B cell (primary cell): ENCODE data around the gene MED16. TPM values are rescaled to one million over a fixed set of nuclear protein-coding genes. Genes with fewer than 3 reads are reported as not detected.

ENCODE experiments used
- ATAC-seq: fragments of 200-7000 bp; cut with Tn5 transposase; one replicate; pipeline ENCODE4 v1.10.0; 2021; ENCODE audit warnings: low read depth, mild to moderate bottlenecking, moderate number of reproducible peaks, moderate library complexity
- CTCF ChIA-PET: fragments of 350-600 bp; sonication (Branson Sonifier 250); formaldehyde crosslinking; loops from one replicate; lab custom pipeline; 2021; ENCODE audit warnings: antibody characterized with exemption, inconsistent platforms; lab: Charles Lee
- POLR2A ChIA-PET: fragments of 350-600 bp; sonication (Branson Sonifier 250); formaldehyde crosslinking; loops from one replicate; lab custom pipeline; 2021; ENCODE audit warnings: antibody characterized with exemption; lab: Charles Lee
- DNase-seq: peaks from one replicate; pipeline ENCODE4 v3.0.0; 2013
- H2AFZ ChIP-seq: 2 replicates; pipeline ENCODE4 v1.6.1; 2012; ENCODE audit warnings: mild to moderate bottlenecking, low read depth, low read length; ENCODE audit not compliant: insufficient read depth, poor library complexity, severe bottlenecking
- H3K27ac ChIP-seq, 2 donors: 1 replicate in 1 of 2; 2 replicates in 1 of 2; pipeline ENCODE4 v1.5.1; 2012 to 2013; ENCODE audit warnings: low read length in 2 of 2, mild to moderate bottlenecking in 2 of 2, moderate library complexity in 1 of 2
- H3K27me3 ChIP-seq, 4 experiments: fragments of 200-600 bp in 1 of 4; sonication (generic) in 1 of 4; replicated peaks in 1 of 4; 1 replicate in 2 of 4; 2 replicates in 2 of 4; pipeline versions ENCODE4 v1.6.1 to v1.7.0; 2013 to 2016; ENCODE audit warnings: low read length in 3 of 4, mild to moderate bottlenecking in 2 of 4, mixed read lengths in 1 of 4, moderate library complexity in 1 of 4; ENCODE audit not compliant: insufficient read depth in 4 of 4, control insufficient read depth in 3 of 4; ENCODE audit errors: control extremely low read depth in 1 of 4
- H3K36me3 ChIP-seq, 2 experiments: replicated peaks in 1 of 2; 1 replicate in 1 of 2; 2 replicates in 1 of 2; pipeline versions ENCODE4 v1.6.1 to v1.7.1; 2013; ENCODE audit warnings: low read length in 1 of 2; ENCODE audit not compliant: insufficient read depth in 2 of 2, control insufficient read depth in 1 of 2; ENCODE audit errors: control extremely low read depth in 1 of 2, extremely low read depth in 1 of 2
- H3K4me1 ChIP-seq, 2 donors: fragments of 200-600 bp in 1 of 2; sonication (generic) in 1 of 2; 1 replicate in 1 of 2; 2 replicates in 1 of 2; pipeline versions ENCODE4 v1.5.1 to v1.6.1; 2013 to 2017; ENCODE audit warnings: low read length in 2 of 2; ENCODE audit not compliant: control insufficient read depth in 2 of 2, insufficient read depth in 2 of 2
- H3K4me2 ChIP-seq: replicated peaks from 2 replicates; pipeline ENCODE3; 2012; ENCODE audit warnings: mild to moderate bottlenecking, low read depth, low read length; ENCODE audit not compliant: poor library complexity, severe bottlenecking
- H3K4me3 ChIP-seq, 5 experiments: fragments of 200-600 bp in 1 of 5; sonication (generic) in 1 of 5; 1 replicate in 3 of 5; 2 replicates in 2 of 5; pipeline versions ENCODE4 v1.5.1 to v1.7.0; 2011 to 2016; ENCODE audit warnings: low read length in 4 of 5, mild to moderate bottlenecking in 4 of 5, low read depth in 2 of 5, control low read depth in 1 of 5, moderate library complexity in 1 of 5; ENCODE audit not compliant: insufficient read depth in 1 of 5; ENCODE audit errors: control extremely low read depth in 1 of 5, extremely low read depth in 1 of 5
- H3K79me2 ChIP-seq: fragments of 200-600 bp; sonication (generic); one replicate; pipeline ENCODE4 v1.6.0; 2016; ENCODE audit warnings: low read length; ENCODE audit not compliant: control insufficient read depth, insufficient read depth
- H3K9ac ChIP-seq: fragments of 200-600 bp; sonication (generic); 2 replicates; pipeline ENCODE4 v1.6.1; 2017; ENCODE audit warnings: mild to moderate bottlenecking, low read length, moderate library complexity
- H3K9me3 ChIP-seq, 3 donors: one replicate each; pipeline versions ENCODE4 v1.6.1 to v1.7.1; 2013; ENCODE audit warnings: low read length in 2 of 3; ENCODE audit not compliant: control insufficient read depth in 2 of 3, insufficient read depth in 1 of 3; ENCODE audit errors: control extremely low read depth in 1 of 3
- H4K20me1 ChIP-seq: 2 replicates; pipeline ENCODE4 v1.6.0; 2012; ENCODE audit warnings: mild to moderate bottlenecking, low read length; ENCODE audit not compliant: insufficient read depth, control insufficient read depth, poor library complexity, severe bottlenecking
- H3K27ac Mint-ChIP-seq: one replicate; pipeline ENCODE4 v1.8.0; 2021; ENCODE audit warnings: mixed read lengths
- H3K27me3 Mint-ChIP-seq: one replicate; pipeline ENCODE4 v1.8.0; 2021; ENCODE audit warnings: mixed read lengths
- H3K4me1 Mint-ChIP-seq: one replicate; pipeline ENCODE4 v1.8.0; 2021; ENCODE audit warnings: mixed read lengths
- H3K4me3 Mint-ChIP-seq: one replicate; pipeline ENCODE4 v1.8.0; 2021; ENCODE audit warnings: mixed read lengths
- H3K9me3 Mint-ChIP-seq: one replicate; pipeline ENCODE4 v1.8.0; 2022; ENCODE audit warnings: mixed read lengths; ENCODE audit not compliant: insufficient read depth
- EZH2 ChIP-seq: IDR thresholded peaks from 2 replicates; pipeline ENCODE4 v1.6.1; 2012; ENCODE audit warnings: borderline replicate concordance, low read depth, mild to moderate bottlenecking, moderate library complexity, low read length; ENCODE audit not compliant: insufficient read depth, poor library complexity, severe bottlenecking
- WGBS: methylation state at CpG from one replicate; pipeline ENCODE4 v1.1.5; 2013; ENCODE audit warnings: missing lambda C conversion rate; ENCODE audit not compliant: insufficient coverage; 5-methylcytosine and 5-hydroxymethylcytosine counted together
- intact Hi-C: fragments of 100-400 bp; cut with micrococcal nuclease; formaldehyde crosslinking; loops from one replicate; pipeline ENCODE4 v1.10.0; 2022
- polyA plus RNA-seq: library from polyadenylated mRNA; depleted of rRNA; stranded (reverse); fragments of >200 nt; gene quantifications from 2 replicates; pipeline ENCODE4 v1.2.3, GENCODE V29; 2012
- total RNA-seq, 2 donors: library from RNA; stranded (reverse); fragments of 120-200 nt in 1 of 2; gene quantifications; 1 replicate in 1 of 2; 2 replicates in 1 of 2; pipeline versions ENCODE4 v1.2.3 to v1.2.4, GENCODE V29; 2013 to 2022
- TF ChIP-seq, protein P1 (sequence below): fragments of 200-600 bp; IDR thresholded peaks from one replicate; pipeline ENCODE4 v1.8.0; 2022; ENCODE audit warnings: antibody characterized with exemption, mild to moderate bottlenecking

Gene MED16
- total and polyA plus RNA-seq, 2 donors (not counting 1 experiment from before 2014, with no cell fraction given) = 85.0 to 85.3 TPM

DNA sequence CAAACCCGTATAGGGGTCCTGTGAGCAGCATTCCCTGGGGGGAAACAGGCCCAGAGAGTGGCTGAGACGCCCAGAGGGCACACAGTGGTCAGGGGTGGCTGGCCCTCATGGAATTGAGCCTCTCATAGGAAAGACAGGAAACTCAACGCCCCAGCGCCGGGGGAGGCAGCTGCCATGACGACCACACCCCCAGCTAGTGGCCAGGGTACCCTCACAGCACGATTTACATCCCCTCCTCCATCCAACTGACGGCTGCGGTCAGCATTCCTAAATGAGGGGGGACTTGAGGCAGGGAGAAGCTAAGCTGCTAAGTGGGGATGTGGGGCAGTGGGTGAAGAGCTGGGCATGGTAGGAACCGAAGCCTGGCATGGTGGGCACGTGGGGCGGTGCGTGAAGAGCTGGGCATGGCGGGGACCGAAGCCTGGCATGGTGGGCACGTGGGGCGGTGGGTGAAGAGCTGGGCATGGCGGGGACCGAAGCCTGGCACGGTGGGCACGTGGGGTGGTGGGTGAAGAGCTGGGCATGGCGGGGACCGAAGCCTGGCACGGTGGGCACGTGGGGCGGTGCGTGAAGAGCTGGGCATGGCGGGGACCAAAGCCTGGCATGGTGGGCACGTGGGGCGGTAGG, 10.0 kb downstream of the MED16 start:
- no peaks in the 10 kb centered on the region for H3K27me3 Mint-ChIP-seq
- no peaks in the 10 kb centered on the region for H3K4me1 Mint-ChIP-seq
- H3K4me3 Mint-ChIP-seq = no peak overlapping the region
- Histone ChIP-seq H3K4me2 (no peak overlapping the region), H3K9ac (no peak overlapping the region), H4K20me1 (peaks cover 51% of the 10 kb centered on the region), H2AFZ (no peak overlapping the region), H3K27me3 (no peaks in the 10 kb centered on the region), H3K79me2 (peaks cover 58% of the 10 kb centered on the region), H3K4me3 (no peak overlapping the region), H3K4me1 (peaks cover 0 to 6% of the 10 kb centered on the region in 2 donors), H3K27ac (no peak overlapping the region), H3K9me3 (no peaks in the 10 kb centered on the region), H3K36me3 (peaks cover 0 to 71% of the 10 kb centered on the region in 2 experiments)
- 92% methylated on average over 8 of the region's 30 CpGs for WGBS
- POLR2A ChIA-PET = interaction anchor here (0.7 kb wide), 1 partner anchor 20 kb away, joined by 6 read pairs; no protein-coding TSS in a partner anchor
- ATAC-seq (no peak), DNase-seq (no peak)
- H3K27ac Mint-ChIP-seq = no peak overlapping the region
- CTCF ChIA-PET = interaction anchor here (0.8 to 1.2 kb wide), 2 partner anchors 37 to 99 kb away, joined by 3 read pairs; no protein-coding TSS in a partner anchor
- intact Hi-C loops = no loop called here
- TF ChIP-seq, protein P1, sequence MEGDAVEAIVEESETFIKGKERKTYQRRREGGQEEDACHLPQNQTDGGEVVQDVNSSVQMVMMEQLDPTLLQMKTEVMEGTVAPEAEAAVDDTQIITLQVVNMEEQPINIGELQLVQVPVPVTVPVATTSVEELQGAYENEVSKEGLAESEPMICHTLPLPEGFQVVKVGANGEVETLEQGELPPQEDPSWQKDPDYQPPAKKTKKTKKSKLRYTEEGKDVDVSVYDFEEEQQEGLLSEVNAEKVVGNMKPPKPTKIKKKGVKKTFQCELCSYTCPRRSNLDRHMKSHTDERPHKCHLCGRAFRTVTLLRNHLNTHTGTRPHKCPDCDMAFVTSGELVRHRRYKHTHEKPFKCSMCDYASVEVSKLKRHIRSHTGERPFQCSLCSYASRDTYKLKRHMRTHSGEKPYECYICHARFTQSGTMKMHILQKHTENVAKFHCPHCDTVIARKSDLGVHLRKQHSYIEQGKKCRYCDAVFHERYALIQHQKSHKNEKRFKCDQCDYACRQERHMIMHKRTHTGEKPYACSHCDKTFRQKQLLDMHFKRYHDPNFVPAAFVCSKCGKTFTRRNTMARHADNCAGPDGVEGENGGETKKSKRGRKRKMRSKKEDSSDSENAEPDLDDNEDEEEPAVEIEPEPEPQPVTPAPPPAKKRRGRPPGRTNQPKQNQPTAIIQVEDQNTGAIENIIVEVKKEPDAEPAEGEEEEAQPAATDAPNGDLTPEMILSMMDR = no peak
- TF ChIP-seq EZH2 = no peak
- H3K9me3 Mint-ChIP-seq = no peaks in the 10 kb centered on the region

DNA sequence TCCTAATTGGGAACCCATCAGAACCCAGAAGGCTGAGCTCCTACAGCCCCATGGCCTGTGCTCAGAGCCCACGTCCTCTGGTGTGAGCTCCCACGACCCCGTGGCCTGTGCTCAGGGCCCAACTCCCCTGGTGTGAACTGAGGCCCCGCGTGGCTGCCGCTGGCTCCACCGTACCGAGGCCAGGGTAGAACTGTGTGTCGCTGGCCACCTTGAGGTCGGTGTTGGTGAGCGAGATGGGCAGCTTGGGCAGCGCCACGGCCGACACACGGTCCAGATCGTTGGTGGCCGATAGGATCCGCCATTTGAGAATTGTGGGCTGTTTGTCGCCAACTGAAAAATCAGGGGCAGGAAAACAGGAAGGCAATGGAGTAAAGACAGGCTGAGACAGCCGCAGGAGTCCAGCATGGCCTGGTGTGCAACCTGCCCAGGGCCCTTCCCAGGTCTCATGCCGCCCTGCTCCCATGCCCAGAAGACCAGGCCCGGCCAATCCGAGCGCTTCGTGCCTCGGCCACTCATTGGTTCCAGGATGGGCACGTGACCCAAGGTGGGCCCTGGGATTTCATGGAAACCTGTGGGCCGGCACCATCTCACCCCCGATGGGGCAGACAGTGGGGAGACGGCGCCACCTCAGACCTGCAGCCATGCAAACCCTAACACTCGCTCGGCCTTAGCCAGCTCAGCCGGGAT, 11.5 kb downstream of the MED16 start:
- peak overlapping the region; percentile 6 for H3K27ac Mint-ChIP-seq
- no peak for ATAC-seq
- Histone ChIP-seq H3K36me3 (peaks cover 0 to 64% of the 10 kb centered on the region in 2 experiments), H3K27me3 (no peaks in the 10 kb centered on the region), H4K20me1 (peaks cover 49% of the 10 kb centered on the region), H3K9me3 (no peaks in the 10 kb centered on the region), H3K4me1 (no peaks in the 10 kb centered on the region), H3K79me2 (peaks cover 58% of the 10 kb centered on the region), H3K4me3 (no peak overlapping the region), H3K4me2 (no peak overlapping the region), H3K27ac (no peak overlapping the region), H2AFZ (no peak overlapping the region), H3K9ac (no peak overlapping the region)
- WGBS = 97% methylated on average over 34 of the region's 34 CpGs
- H3K4me3 Mint-ChIP-seq = no peak overlapping the region
- TF ChIP-seq, protein P1 = no peak
- TF ChIP-seq EZH2 = no peak
- ChIA-PET POLR2A (no interaction called here), CTCF (interaction anchor here (1.1 to 1.2 kb wide), 2 partner anchors 18 to 39 kb away, joined by 3 read pairs; no protein-coding TSS in a partner anchor)
- intact Hi-C loops = no loop called here
- no peak for DNase-seq
- no peaks in the 10 kb centered on the region for H3K9me3 Mint-ChIP-seq
- H3K27me3 Mint-ChIP-seq = no peaks in the 10 kb centered on the region
- H3K4me1 Mint-ChIP-seq = no peaks in the 10 kb centered on the region
